ENCODE data around the gene SFRP4. TPM values are rescaled to one million over a fixed set of nuclear protein-coding genes. Genes with fewer than 3 reads are reported as not detected.

SFRP4 gene
- total RNA-seq, 3 donors from 2014 or later (not counting 1 experiment from before 2014, with no cell fraction given) = 0.09 TPM; not detected in 2

- H3K9me3 ChIP-seq (ENCODE audit: control insufficient read depth, insufficient read depth, low read length) = no peaks in the 10 kb centered on the region
Measured at GRCh38 chr7:37933018-37933566, 16.5 kb upstream of the SFRP4 start.

GRCh38 chr7:37932543-37932942, 15.9 kb upstream of the SFRP4 start:
- H3K27me3 ChIP-seq (ENCODE audit: control insufficient read depth, insufficient read depth, low read length) = no peaks in the 10 kb centered on the region
- no peak for TF ChIP-seq CTCF (IDR thresholded peaks at IDR 0.05)
- no peaks in the 10 kb centered on the region for H3K9me3 ChIP-seq (ENCODE audit: control insufficient read depth, insufficient read depth, low read length)
- intact Hi-C loops (cut with micrococcal nuclease) = no loop called here
- Mint-ChIP-seq H3K27me3 (ENCODE audit: low read depth in 2 of 2) (no peaks in the 10 kb centered on the region), H3K9me3 (no peaks in the 10 kb centered on the region), H3K4me1 (no peaks in the 10 kb centered on the region), H3K36me3 (peaks cover 8% of the 10 kb centered on the region), H3K4me3 (no peak overlapping the region), H3K27ac (no peak overlapping the region)
- no peaks in the 10 kb centered on the region for H3K4me1 ChIP-seq (ENCODE audit: control insufficient read depth, insufficient read depth, low read length)
- H3K36me3 ChIP-seq (ENCODE audit: control insufficient read depth, insufficient read depth, low read length) = no peaks in the 10 kb centered on the region
- no peak overlapping the region for H3K27ac ChIP-seq (ENCODE audit: low read length)
- ATAC-seq = no peak
- 81% methylated on average over 2 of the region's 2 CpGs for WGBS (ENCODE audit: insufficient coverage)
- H3K4me3 ChIP-seq (ENCODE audit: low read length) = no peak overlapping the region
- DNase-seq = no peak

More at GRCh38 chr7:37933018-37933566, 16.5 kb upstream of the SFRP4 start:
- no peaks in the 10 kb centered on the region for H3K27me3 Mint-ChIP-seq (ENCODE audit: low read depth in 2 of 2)
- no peaks in the 10 kb centered on the region for H3K4me1 Mint-ChIP-seq
- Histone ChIP-seq H3K27me3 (ENCODE audit: control insufficient read depth, insufficient read depth, low read length) (no peaks in the 10 kb centered on the region), H3K4me1 (ENCODE audit: control insufficient read depth, insufficient read depth, low read length) (no peaks in the 10 kb centered on the region), H3K36me3 (ENCODE audit: control insufficient read depth, insufficient read depth, low read length) (no peaks in the 10 kb centered on the region), H3K27ac (ENCODE audit: low read length) (no peak overlapping the region), H3K4me3 (ENCODE audit: low read length) (no peak overlapping the region)
- DNase-seq (no peak), ATAC-seq (no peak)
- H3K36me3 Mint-ChIP-seq = peaks cover 8% of the 10 kb centered on the region
- H3K27ac Mint-ChIP-seq = no peak overlapping the region
- no peak overlapping the region for H3K4me3 Mint-ChIP-seq
- no peaks in the 10 kb centered on the region for H3K9me3 Mint-ChIP-seq
- intact Hi-C loops (cut with micrococcal nuclease) = no loop called here
- TF ChIP-seq CTCF (IDR thresholded peaks at IDR 0.05) = no peak
- WGBS (ENCODE audit: insufficient coverage) = 96% methylated on average over 8 of the region's 9 CpGs

- Histone ChIP-seq H3K9me3 (ENCODE audit: control insufficient read depth, insufficient read depth, low read length) (peaks cover 2% of the 10 kb centered on the region), H3K27me3 (ENCODE audit: control insufficient read depth, insufficient read depth, low read length) (no peaks in the 10 kb centered on the region), H3K4me1 (ENCODE audit: control insufficient read depth, insufficient read depth, low read length) (no peaks in the 10 kb centered on the region), H3K4me3 (ENCODE audit: low read length) (no peak overlapping the region), H3K27ac (ENCODE audit: low read length) (no peak overlapping the region), H3K36me3 (ENCODE audit: control insufficient read depth, insufficient read depth, low read length) (no peaks in the 10 kb centered on the region)
- no peak for ATAC-seq
- Mint-ChIP-seq H3K4me1 (no peaks in the 10 kb centered on the region), H3K27ac (no peak overlapping the region), H3K9me3 (no peaks in the 10 kb centered on the region), H3K27me3 (ENCODE audit: low read depth in 2 of 2) (no peaks in the 10 kb centered on the region), H3K4me3 (no peak overlapping the region), H3K36me3 (no peaks in the 10 kb centered on the region)
- 83% methylated on average over 5 of the region's 5 CpGs for WGBS (ENCODE audit: insufficient coverage)
- no peak for DNase-seq
- TF ChIP-seq CTCF (IDR thresholded peaks at IDR 0.05) = no peak
- intact Hi-C loops (cut with micrococcal nuclease) = no loop called here
Measured at GRCh38 chr7:37930226-37930948, 13.8 kb upstream of the SFRP4 start.

Measured in natural killer cell (primary cell).